NB4 (cell line): ENCODE measurements around the gene RGS14.
A peak's percentile ranks its signal among the peaks of the same experiment; 100 is the strongest.

Experiments
- DNase-seq: peaks from one replicate; pipeline ENCODE4 v3.0.0; 2010; ENCODE audit warnings: low read depth
- H3K4me3 ChIP-seq: one replicate; pipeline ENCODE4 v1.5.1; 2011; ENCODE audit warnings: mild to moderate bottlenecking, low read depth, low read length, moderate library complexity
- MYC ChIP-seq: IDR thresholded peaks from 2 replicates; pipeline ENCODE4 v1.6.1; 2011; ENCODE audit warnings: low read depth, low read length
- POLR2A ChIP-seq: IDR thresholded peaks from 2 replicates; pipeline ENCODE4 v1.6.1; 2011; ENCODE audit warnings: mild to moderate bottlenecking; ENCODE audit not compliant: insufficient read length; ENCODE audit errors: extremely low read depth
- TF ChIP-seq, protein P1 (sequence below): IDR thresholded peaks from one replicate; pipeline ENCODE4 v1.5.1; 2012; ENCODE audit warnings: low read depth, low read length
- TF ChIP-seq, protein P2 (sequence below): IDR thresholded peaks from 2 replicates; pipeline ENCODE4 v1.6.1; 2011; ENCODE audit warnings: low read depth, low read length

RGS14 gene

GRCh38 chr5:177346820-177347219 is 10.9 kb upstream of the RGS14 start:
- peak overlapping the region; percentile 25 for H3K4me3 ChIP-seq
- TF ChIP-seq, protein P1, sequence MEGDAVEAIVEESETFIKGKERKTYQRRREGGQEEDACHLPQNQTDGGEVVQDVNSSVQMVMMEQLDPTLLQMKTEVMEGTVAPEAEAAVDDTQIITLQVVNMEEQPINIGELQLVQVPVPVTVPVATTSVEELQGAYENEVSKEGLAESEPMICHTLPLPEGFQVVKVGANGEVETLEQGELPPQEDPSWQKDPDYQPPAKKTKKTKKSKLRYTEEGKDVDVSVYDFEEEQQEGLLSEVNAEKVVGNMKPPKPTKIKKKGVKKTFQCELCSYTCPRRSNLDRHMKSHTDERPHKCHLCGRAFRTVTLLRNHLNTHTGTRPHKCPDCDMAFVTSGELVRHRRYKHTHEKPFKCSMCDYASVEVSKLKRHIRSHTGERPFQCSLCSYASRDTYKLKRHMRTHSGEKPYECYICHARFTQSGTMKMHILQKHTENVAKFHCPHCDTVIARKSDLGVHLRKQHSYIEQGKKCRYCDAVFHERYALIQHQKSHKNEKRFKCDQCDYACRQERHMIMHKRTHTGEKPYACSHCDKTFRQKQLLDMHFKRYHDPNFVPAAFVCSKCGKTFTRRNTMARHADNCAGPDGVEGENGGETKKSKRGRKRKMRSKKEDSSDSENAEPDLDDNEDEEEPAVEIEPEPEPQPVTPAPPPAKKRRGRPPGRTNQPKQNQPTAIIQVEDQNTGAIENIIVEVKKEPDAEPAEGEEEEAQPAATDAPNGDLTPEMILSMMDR: no peak
- TF ChIP-seq, protein P2, sequence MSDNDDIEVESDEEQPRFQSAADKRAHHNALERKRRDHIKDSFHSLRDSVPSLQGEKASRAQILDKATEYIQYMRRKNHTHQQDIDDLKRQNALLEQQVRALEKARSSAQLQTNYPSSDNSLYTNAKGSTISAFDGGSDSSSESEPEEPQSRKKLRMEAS: no peak
- TF ChIP-seq MYC (no peak), POLR2A (no peak)
- DNase-seq: no peak

DNA sequence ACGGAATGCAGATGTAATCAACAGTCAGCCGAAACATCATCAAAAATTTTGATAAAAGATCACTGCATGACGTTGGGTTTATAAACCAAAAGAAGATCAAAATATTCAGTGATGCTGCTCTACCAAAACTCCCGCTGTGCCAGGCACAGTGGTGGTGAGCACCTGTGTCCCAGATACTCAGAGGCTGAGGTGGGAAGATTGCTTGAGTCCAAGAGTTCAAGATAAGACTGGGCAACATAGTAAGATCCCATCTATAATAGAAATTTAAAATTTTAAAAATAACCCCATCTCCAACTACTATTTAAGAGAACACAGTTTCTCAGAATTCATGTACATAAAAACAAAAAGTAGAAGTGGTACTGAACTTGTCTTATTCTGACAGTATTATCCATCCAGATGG is 10.0 kb upstream of the RGS14 start:
- TF ChIP-seq, protein P2: no peak
- TF ChIP-seq, protein P1: no peak

GRCh38 chr5:177349362-177349647 is 8.4 kb upstream of the RGS14 start:
- TF ChIP-seq, protein P1: no peak
- TF ChIP-seq, protein P2: no peak
- TF ChIP-seq POLR2A (no peak), MYC (no peak)
- peak overlapping the region; percentile 19 for H3K4me3 ChIP-seq
- DNase-seq: no peak

More for the DNA sequence above, 10.0 kb upstream of the RGS14 start:
- no peak for DNase-seq
- peak overlapping the region; percentile 16 for H3K4me3 ChIP-seq

DNA sequence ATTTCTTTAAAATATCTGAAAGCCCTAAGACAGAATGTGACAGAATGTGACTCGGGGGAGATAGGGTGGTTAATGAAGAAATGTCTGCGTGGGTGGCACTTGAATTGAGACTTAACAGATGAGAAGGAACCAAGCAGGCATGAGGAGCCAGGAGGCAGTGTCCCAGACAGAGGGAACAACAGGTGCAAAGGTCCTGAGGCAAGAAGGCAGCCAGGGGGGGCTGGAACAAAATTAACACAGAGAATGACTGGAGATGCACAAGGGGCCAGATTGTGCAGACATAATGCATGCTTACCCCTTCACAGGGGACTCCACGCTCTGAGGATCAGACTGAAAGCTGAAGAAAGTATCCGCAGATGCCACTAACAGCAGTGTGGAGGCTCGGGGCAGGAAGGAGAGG is 8.0 kb upstream of the RGS14 start:
- no peak for DNase-seq
- H3K4me3 ChIP-seq: peak overlapping the region; percentile 100
- TF ChIP-seq, protein P1: no peak
- TF ChIP-seq MYC: no peak
- TF ChIP-seq, protein P2: no peak
- no peak for TF ChIP-seq POLR2A

DNA sequence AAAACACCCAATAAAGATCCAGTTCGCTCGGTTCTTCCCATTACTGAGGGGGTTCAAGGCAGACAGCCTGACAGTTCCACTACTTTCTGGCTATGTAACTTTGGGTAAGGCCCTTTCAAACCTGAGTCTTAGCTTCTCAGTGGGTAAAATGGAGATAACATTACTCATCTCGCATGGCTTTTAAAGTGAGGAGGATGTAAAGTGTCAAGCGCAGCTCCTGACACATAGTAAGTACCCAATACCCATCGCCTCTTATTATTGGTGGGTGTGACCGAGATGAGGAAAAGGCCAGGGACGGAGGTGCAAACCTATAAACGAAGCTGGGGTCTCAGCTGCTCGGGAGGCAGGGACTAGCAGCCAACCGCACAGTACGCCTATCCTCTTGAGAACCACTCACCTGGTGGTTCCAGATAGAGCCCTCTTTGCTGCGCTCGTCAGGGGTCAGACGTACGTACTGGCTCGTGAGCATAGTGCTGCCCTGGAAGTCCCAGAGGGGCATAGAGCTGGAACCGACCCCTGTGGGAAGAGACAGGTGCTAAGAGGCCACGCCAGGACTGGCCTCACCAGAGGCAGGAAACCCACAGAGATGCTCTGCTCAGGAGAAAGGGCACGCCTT is 6.8 kb upstream of the RGS14 start:
- no peak for TF ChIP-seq MYC
- TF ChIP-seq, protein P2: 0 out of 2 replicates have a peak, but pooled peaks have one; percentile 22

GRCh38 chr5:177351392-177352329 is 6.1 kb upstream of the RGS14 start, which contains the start of gene LMAN2:
Gene LMAN2 (minus strand): TSS chr5:177351668. CDS start chr5:177351647, 21 bp downstream.
- peak within 1 kb of the TSS; percentile 100 for H3K4me3 ChIP-seq
- TF ChIP-seq, protein P2: peak; percentile 6; the same call in 1 of the 2 replicates
- TF ChIP-seq MYC (no peak), POLR2A (peak; percentile 77)
- DNase-seq: peak; percentile 96

More for the DNA sequence above, 6.8 kb upstream of the RGS14 start:
- no peak for DNase-seq
- H3K4me3 ChIP-seq: peak overlapping the region; percentile 100
